GM12878 (cell line): ENCODE data around the gene ADAMTS17. TPM values are rescaled to one million over a fixed set of nuclear protein-coding genes. Genes with fewer than 3 reads are reported as not detected.

Experiments
- ATAC-seq: fragments of 200-7000 bp; cut with Tn5 transposase; 3 replicates; pipeline ENCODE4 v1.9.1; 2020; ENCODE audit warnings: mild to moderate bottlenecking, moderate library complexity
- BruUV-seq: library from RNA; stranded (reverse); fragments of 400-500 nt; replicated peaks from 2 replicates; lab custom pipeline; 2021; lab: Mats Ljungman, UMichigan
- CTCF ChIA-PET: fragments of 300-600 bp; sonication (Branson Sonifier 250); formaldehyde crosslinking; extraction: SDS; loops from one replicate; lab custom pipeline; 2021; ENCODE audit warnings: inconsistent platforms; lab: Yijun Ruan, JAX
- POLR2A ChIA-PET: fragments of 350-600 bp; formaldehyde crosslinking; extraction: SDS; loops from one replicate; lab custom pipeline; 2021; ENCODE audit warnings: inconsistent platforms; lab: Charles Lee
- RAD21 ChIA-PET: fragments of 300-600 bp; sonication (Branson Sonifier 250); formaldehyde crosslinking; loops from one replicate; lab custom pipeline; 2023; ENCODE audit warnings: antibody characterized with exemption; ENCODE audit not compliant: unreplicated experiment; lab: Charles Lee
- SMC1A ChIA-PET: fragments of 300-600 bp; sonication (Branson Sonifier 250); formaldehyde crosslinking; loops from one replicate; lab custom pipeline; 2023; ENCODE audit not compliant: unreplicated experiment, uncharacterized antibody; lab: Charles Lee
- DNase-seq: peaks from one replicate; pipeline ENCODE4 v3.0.0-alpha.2; 2011; ENCODE audit warnings: low read depth, low spot score
- FAIRE-seq: peaks from 3 replicates; lab custom pipeline; 2011; peaks lifted over from hg19 to GRCh38; lab: Jason Lieb, UNC
- H2AFZ ChIP-seq: 2 replicates; pipeline ENCODE4 v1.6.0; 2011; ENCODE audit warnings: low read depth, low read length, control low read depth; ENCODE audit not compliant: control insufficient read depth
- H3K27ac ChIP-seq: 2 replicates; pipeline ENCODE4 v1.5.1; 2011; ENCODE audit warnings: control low read depth; ENCODE audit not compliant: control insufficient read depth, insufficient read depth
- H3K27me3 ChIP-seq, 2 experiments: replicated peaks in 1 of 2; 2 replicates each; pipeline versions ENCODE4 v1.6.0 to v1.6.1; 2011; ENCODE audit warnings: low read length in 1 of 2; ENCODE audit not compliant: control insufficient read depth in 2 of 2, insufficient read depth in 2 of 2
- H3K36me3 ChIP-seq, 2 experiments: 2 replicates each; pipeline ENCODE4 v1.5.1; 2011; ENCODE audit warnings: low read length in 1 of 2; ENCODE audit not compliant: control insufficient read depth in 2 of 2, insufficient read depth in 2 of 2
- H3K4me1 ChIP-seq: 2 replicates; pipeline ENCODE4 v1.6.1; 2011; ENCODE audit warnings: mild to moderate bottlenecking, low read length, moderate library complexity, mixed read lengths; ENCODE audit not compliant: control insufficient read depth, insufficient read depth
- H3K4me2 ChIP-seq: 2 replicates; pipeline ENCODE4 v1.6.0; 2011; ENCODE audit warnings: control low read depth; ENCODE audit not compliant: control insufficient read depth, insufficient read depth
- H3K4me3 ChIP-seq: fragments of 200-600 bp; sonication (generic); 2 replicates; pipeline ENCODE4 v1.5.1; 2016
- H3K79me2 ChIP-seq: 2 replicates; pipeline ENCODE4 v1.6.0; 2011; ENCODE audit warnings: low read length; ENCODE audit not compliant: control insufficient read depth, insufficient read depth
- H3K9ac ChIP-seq: 2 replicates; pipeline ENCODE4 v1.8.0; 2011; ENCODE audit warnings: low read length, control low read depth, mixed read lengths; ENCODE audit not compliant: control insufficient read depth, insufficient read depth
- H3K9me3 ChIP-seq: replicated peaks from 3 replicates; pipeline ENCODE4 v1.5.1; 2011; ENCODE audit warnings: mild to moderate bottlenecking, low read length; ENCODE audit not compliant: control insufficient read depth, insufficient read depth
- H4K20me1 ChIP-seq: 2 replicates; pipeline ENCODE4 v1.6.0; 2011; ENCODE audit not compliant: control insufficient read depth, insufficient read depth
- BHLHE40 ChIP-seq, 2 experiments: fragments of 450-650 bp in 1 of 2; IDR thresholded peaks; 2 replicates each; pipeline ENCODE4 v1.6.1; 2011 to 2017; ENCODE audit warnings: low read depth in 2 of 2, borderline replicate concordance in 1 of 2, improper control_type of control experiment in 1 of 2, low read length in 1 of 2, mild to moderate bottlenecking in 1 of 2
- CHD4 ChIP-seq: fragments of 200-600 bp; sonication (generic); IDR thresholded peaks from 2 replicates; pipeline ENCODE4 v1.6.1; 2016; ENCODE audit warnings: mild to moderate bottlenecking
- GABPA ChIP-seq: IDR thresholded peaks from 2 replicates; pipeline ENCODE4 v1.6.1; 2014; ENCODE audit warnings: antibody characterized with exemption, low read depth, mild to moderate bottlenecking, inconsistent platforms
- IRF5 ChIP-seq: fragments of 450-650 bp; IDR thresholded peaks from 2 replicates; pipeline ENCODE4 v1.6.1; 2017; ENCODE audit warnings: borderline replicate concordance
- KDM1A ChIP-seq: fragments of 200-600 bp; sonication (generic); IDR thresholded peaks from 2 replicates; pipeline ENCODE4 v1.6.1; 2016; ENCODE audit warnings: borderline replicate concordance
- NFYB ChIP-seq: IDR thresholded peaks from 2 replicates; pipeline ENCODE4 v1.6.1; 2011; ENCODE audit warnings: low read depth, mild to moderate bottlenecking, low read length, improper control_type of control experiment, moderate library complexity; ENCODE audit not compliant: insufficient read depth
- NKRF ChIP-seq: fragments of 450-650 bp; conservative IDR thresholded peaks from 2 replicates; pipeline ENCODE4 v1.6.1; 2017; ENCODE audit warnings: mild to moderate bottlenecking, moderate library complexity
- POLR2AphosphoS2 ChIP-seq: IDR thresholded peaks from 2 replicates; pipeline ENCODE4 v1.6.1; 2011; ENCODE audit warnings: low read depth, mild to moderate bottlenecking, low read length, improper control_type of control experiment, moderate library complexity
- SRF ChIP-seq, 2 experiments: IDR thresholded peaks; 2 replicates each; pipeline ENCODE4 v1.6.1; 2011; ENCODE audit warnings: low read depth in 2 of 2, low read length in 2 of 2, mild to moderate bottlenecking in 1 of 2, moderate library complexity in 1 of 2
- USF2 ChIP-seq: IDR thresholded peaks from 2 replicates; pipeline ENCODE4 v1.6.1; 2011; ENCODE audit warnings: low read depth, low read length, improper control_type of control experiment, borderline replicate concordance
- ZNF217 ChIP-seq: fragments of 450-650 bp; IDR thresholded peaks from 2 replicates; pipeline ENCODE4 v1.6.1; 2017; ENCODE audit warnings: antibody characterized with exemption, mild to moderate bottlenecking
- ZZZ3 ChIP-seq: IDR thresholded peaks from 2 replicates; pipeline ENCODE4 v1.6.1; 2011; ENCODE audit warnings: low read depth; ENCODE audit not compliant: control insufficient read depth, insufficient read length
- WGBS: methylation state at CpG from one replicate; pipeline ENCODE4 v1.1.6; 2016; ENCODE audit warnings: low lambda C conversion rate; ENCODE audit not compliant: insufficient replicate concordance, insufficient coverage; ENCODE audit errors: missing lambda C conversion rate; 5-methylcytosine and 5-hydroxymethylcytosine counted together
- in situ Hi-C: fragments of 300-500 bp; cut with MboI; formaldehyde crosslinking; loops from 9 replicates; pipeline ENCODE4 v1.14.3; 2018; ENCODE audit warnings: mixed read lengths
- intact Hi-C: fragments of 100-400 bp; cut with micrococcal nuclease; formaldehyde crosslinking; loops from one replicate; pipeline ENCODE4 v1.14.2; 2022; ENCODE audit not compliant: unreplicated experiment
- polyA plus RNA-seq, 11 experiments: library from polyadenylated mRNA; depleted of rRNA in 4 of 11; unstranded in 6 of 11; stranded (reverse) in 5 of 11; fragments of >200 nt; fragmentation: Nextera tagmentation in 4 of 11; fragmentation: Illumina TruSeq in 1 of 11; extraction: Ambion mirVana in 4 of 11; extraction: Trizol in 1 of 11; gene quantifications; 1 replicate in 1 of 11; 2 replicates in 10 of 11; pipeline versions ENCODE4 v1.2.1 to v1.2.3, GENCODE V29; 2011 to 2016; ENCODE audit warnings: inconsistent platforms in 2 of 11, missing spikeins in 2 of 11, low read depth in 1 of 11
- total RNA-seq, 4 experiments: library from RNA; depleted of rRNA in 3 of 4; stranded (reverse); fragments of >200 nt in 3 of 4; fragmentation: Illumina TruSeq in 1 of 4; extraction: Trizol in 1 of 4; gene quantifications; 2 replicates each; pipeline versions ENCODE4 v1.2.1 to v1.2.3, GENCODE V29; 2013 to 2021

Gene ADAMTS17
- total and polyA plus RNA-seq, 10 of the 15 experiments (the other 5 are each of a cell fraction or from before 2014, with no cell fraction given) = 0.04 to 0.50 (median 0.10) TPM; not detected in 4

GRCh38 chr15:100207053-100207452, 134.7 kb downstream of the ADAMTS17 start (continued):
- TF ChIP-seq NKRF (no peak), SRF (IDR thresholded peaks at IDR 0.05; ENCODE audit: low read depth in 2 of 2, low read length in 2 of 2) (no peak), IRF5 (no peak), ZNF217 (no peak)
- TF ChIP-seq, all 136 proteins: peak for 0

- SMC1A ChIA-PET = no interaction called here
- H2AFZ ChIP-seq = no peak overlapping the region
- RAD21 ChIA-PET = no interaction called here
- 0 out of 2 replicates have a peak, but pooled peaks cover 3% of the 10 kb centered on the region for H3K4me1 ChIP-seq
- no peak overlapping the region for H3K4me2 ChIP-seq
- no peaks in the 10 kb centered on the region for H3K27me3 ChIP-seq
- DNase-seq (no peak), ATAC-seq (no peak), FAIRE-seq (no peak)
- no peak overlapping the region for H3K9ac ChIP-seq
- CTCF ChIA-PET = no interaction called here
- 39% methylated on average over 7 of the region's 7 CpGs for WGBS
- POLR2A ChIA-PET = no interaction called here
- no peaks in the 10 kb centered on the region; the same call in 2 of the 3 replicates for H3K9me3 ChIP-seq
- no peak overlapping the region for H3K4me3 ChIP-seq
- BruUV-seq = no TSS peak
- H3K79me2 ChIP-seq = no peaks in the 10 kb centered on the region
- in situ Hi-C loops = no loop called here
- H4K20me1 ChIP-seq = no peaks in the 10 kb centered on the region
- no peaks in the 10 kb centered on the region for H3K36me3 ChIP-seq
- TF ChIP-seq NFYB (no peak), USF2 (no peak), BHLHE40 (IDR thresholded peaks at IDR 0.05; ENCODE audit: borderline replicate concordance in 1 of 2, low read depth in 2 of 2, low read length in 1 of 2) (no peak), ZZZ3 (no peak), CHD4 (no peak), GABPA (no peak), POLR2AphosphoS2 (no peak), KDM1A (no peak)
- TF ChIP-seq, all 136 proteins: peak for 0
- H3K27ac ChIP-seq = no peak overlapping the region
- intact Hi-C loops = no loop called here
Measured at GRCh38 chr15:100206643-100207042, 135.1 kb downstream of the ADAMTS17 start.
